PC-3 (cell line): ENCODE measurements around the gene LGI4. TPM values are rescaled to one million over a fixed set of nuclear protein-coding genes. Genes with fewer than 3 reads are reported as not detected.

Experiments
- ATAC-seq: fragments of 200-7000 bp; cut with Tn5 transposase; 2 replicates; pipeline ENCODE4 v1.9.1; 2020; ENCODE audit warnings: mild to moderate bottlenecking, moderate library complexity
- BruUV-seq: library from RNA; stranded (reverse); fragments of 400-500 nt; replicated peaks from 2 replicates; lab custom pipeline; 2021; lab: Mats Ljungman, UMichigan
- CTCF ChIA-PET: fragments of 300-600 bp; sonication (Branson Sonifier 250); formaldehyde crosslinking; loops from one replicate; lab custom pipeline; 2022; ENCODE audit warnings: antibody characterized with exemption; lab: Charles Lee
- POLR2A ChIA-PET: fragments of 300-600 bp; sonication (Branson Sonifier 250); formaldehyde crosslinking; loops from one replicate; lab custom pipeline; 2022; ENCODE audit warnings: antibody characterized with exemption; ENCODE audit not compliant: unreplicated experiment; lab: Charles Lee
- DNase-seq: peaks from one replicate; pipeline ENCODE4 v3.0.0-alpha.2; 2015
- H2AFZ ChIP-seq: fragments of 300-600 bp; sonication (generic); 2 replicates; pipeline ENCODE4 v1.6.0; 2016; ENCODE audit warnings: antibody characterized with exemption, low read length
- H3F3A ChIP-seq: fragments of 300-600 bp; sonication (generic); one replicate; pipeline ENCODE4 v1.6.0; 2017; ENCODE audit warnings: antibody characterized with exemption, low read length, control low read depth, mild to moderate bottlenecking; ENCODE audit not compliant: unreplicated experiment
- H3K27ac ChIP-seq: fragments of 300-600 bp; sonication (generic); 2 replicates; pipeline ENCODE4 v1.5.1; 2016; ENCODE audit warnings: mild to moderate bottlenecking, low read length
- H3K27me3 ChIP-seq: fragments of 300-600 bp; sonication (generic); 2 replicates; pipeline ENCODE4 v1.6.1; 2016; ENCODE audit warnings: low read length, mixed read lengths
- H3K36me3 ChIP-seq: fragments of 300-600 bp; sonication (generic); 2 replicates; pipeline ENCODE4 v1.6.1; 2016; ENCODE audit warnings: low read depth, mixed run types, low read length, mixed read lengths
- H3K4me1 ChIP-seq: fragments of 300-600 bp; sonication (generic); 2 replicates; pipeline ENCODE4 v1.5.1; 2016; ENCODE audit warnings: low read length; ENCODE audit not compliant: insufficient read depth
- H3K4me2 ChIP-seq: fragments of 300-600 bp; sonication (generic); 2 replicates; pipeline ENCODE4 v1.6.0; 2016; ENCODE audit warnings: low read length
- H3K4me3 ChIP-seq: fragments of 300-600 bp; sonication (generic); 2 replicates; pipeline ENCODE4 v1.5.1; 2016; ENCODE audit warnings: mild to moderate bottlenecking, low read length, mixed read lengths
- H3K79me2 ChIP-seq: fragments of 300-600 bp; sonication (generic); 2 replicates; pipeline ENCODE4 v1.6.1; 2017; ENCODE audit warnings: low read length, mixed read lengths
- H3K9ac ChIP-seq: fragments of 300-600 bp; sonication (generic); 2 replicates; pipeline ENCODE4 v1.6.0; 2016; ENCODE audit warnings: mild to moderate bottlenecking, low read length
- H3K9me2 ChIP-seq: fragments of 300-600 bp; sonication (generic); replicated peaks from 2 replicates; pipeline ENCODE4 v1.6.1; 2016; ENCODE audit warnings: mixed run types, low read length, mixed read lengths
- H3K9me3 ChIP-seq: fragments of 300-600 bp; sonication (generic); 2 replicates; pipeline ENCODE4 v1.6.1; 2016; ENCODE audit warnings: low read length, mixed read lengths
- H4K20me1 ChIP-seq: fragments of 300-600 bp; sonication (generic); 2 replicates; pipeline ENCODE4 v1.6.1; 2016; ENCODE audit warnings: low read length, mixed read lengths
- EZH2 ChIP-seq: fragments of 300-600 bp; sonication (generic); IDR thresholded peaks from one replicate; pipeline ENCODE4 v1.6.1; 2017; ENCODE audit warnings: antibody characterized with exemption, mild to moderate bottlenecking, low read length; ENCODE audit not compliant: unreplicated experiment
- EZH2phosphoT487 ChIP-seq: fragments of 300-600 bp; sonication (generic); IDR thresholded peaks from 2 replicates; pipeline ENCODE4 v1.6.1; 2018; ENCODE audit warnings: mild to moderate bottlenecking, antibody characterized with exemption, low read length, borderline replicate concordance
- intact Hi-C: fragments of 100-400 bp; cut with micrococcal nuclease; formaldehyde crosslinking; loops from 2 replicates; pipeline ENCODE4 v1.9.0; 2023
- total RNA-seq: library from RNA; depleted of rRNA; stranded (reverse); fragments of >200 nt; gene quantifications from 2 replicates; pipeline ENCODE4 v1.2.3, GENCODE V29; 2014
- TF ChIP-seq, protein P1 (sequence below): fragments of 300-600 bp; sonication (generic); conservative IDR thresholded peaks from 2 replicates; pipeline ENCODE4 v1.5.1; 2017; ENCODE audit warnings: antibody characterized with exemption, low read depth, mild to moderate bottlenecking, low read length

The LGI4 gene
- total RNA-seq, 1 experiment from 2014 or later = 0.22 TPM

DNA sequence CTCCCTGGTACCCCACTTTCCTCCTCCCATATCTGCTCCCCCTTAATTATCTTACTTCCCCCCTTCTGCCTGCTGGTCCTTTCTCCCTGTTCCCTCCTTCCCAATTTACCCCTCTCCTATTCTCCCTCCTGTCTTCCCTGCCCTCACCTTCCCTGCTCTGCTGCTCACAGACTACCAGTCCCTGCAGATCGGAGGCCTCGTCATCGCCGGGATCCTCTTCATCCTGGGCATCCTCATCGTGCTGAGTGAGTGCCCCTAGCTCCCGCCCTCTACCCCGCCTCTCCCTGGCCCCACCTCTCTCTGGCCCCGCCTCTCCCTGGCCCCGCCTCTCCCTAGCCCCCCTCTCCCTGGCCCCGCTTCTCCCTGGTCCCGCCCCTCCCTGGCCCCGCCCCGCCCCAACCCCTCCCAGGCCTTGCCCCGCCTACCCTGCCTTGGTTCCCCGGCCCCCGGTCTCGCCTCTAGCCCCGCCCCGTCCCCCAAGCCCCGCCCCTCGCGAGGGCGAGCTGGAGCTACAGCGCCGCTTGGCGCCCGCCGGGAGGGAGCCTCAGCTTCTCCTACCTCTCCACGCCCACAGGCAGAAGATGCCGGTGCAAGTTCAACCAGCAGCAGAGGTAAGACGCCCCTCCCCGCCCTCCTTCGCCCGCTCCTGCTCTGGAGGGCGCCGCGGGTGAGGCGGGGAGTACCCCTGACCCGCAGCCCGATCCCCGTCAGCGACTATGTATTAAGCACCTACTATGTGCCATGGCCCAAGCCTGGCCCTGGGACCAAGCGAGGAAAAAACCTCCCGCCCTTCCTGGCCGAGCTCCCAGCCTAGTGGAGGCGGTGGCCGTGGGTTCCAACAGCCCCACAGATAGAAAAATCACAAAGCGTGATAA, 6.3 kb upstream of the LGI4 start:
- BruUV-seq = no TSS peak
- CTCF ChIA-PET = interaction anchor here (0.6 to 1.3 kb wide), 8 partner anchors 13 to 303 kb away, joined by 3 to 15 read pairs (median 4); no protein-coding TSS in a partner anchor

GRCh38 chr19:35140207-35140961, 5.5 kb upstream of the LGI4 start:
- TF ChIP-seq, protein P1, sequence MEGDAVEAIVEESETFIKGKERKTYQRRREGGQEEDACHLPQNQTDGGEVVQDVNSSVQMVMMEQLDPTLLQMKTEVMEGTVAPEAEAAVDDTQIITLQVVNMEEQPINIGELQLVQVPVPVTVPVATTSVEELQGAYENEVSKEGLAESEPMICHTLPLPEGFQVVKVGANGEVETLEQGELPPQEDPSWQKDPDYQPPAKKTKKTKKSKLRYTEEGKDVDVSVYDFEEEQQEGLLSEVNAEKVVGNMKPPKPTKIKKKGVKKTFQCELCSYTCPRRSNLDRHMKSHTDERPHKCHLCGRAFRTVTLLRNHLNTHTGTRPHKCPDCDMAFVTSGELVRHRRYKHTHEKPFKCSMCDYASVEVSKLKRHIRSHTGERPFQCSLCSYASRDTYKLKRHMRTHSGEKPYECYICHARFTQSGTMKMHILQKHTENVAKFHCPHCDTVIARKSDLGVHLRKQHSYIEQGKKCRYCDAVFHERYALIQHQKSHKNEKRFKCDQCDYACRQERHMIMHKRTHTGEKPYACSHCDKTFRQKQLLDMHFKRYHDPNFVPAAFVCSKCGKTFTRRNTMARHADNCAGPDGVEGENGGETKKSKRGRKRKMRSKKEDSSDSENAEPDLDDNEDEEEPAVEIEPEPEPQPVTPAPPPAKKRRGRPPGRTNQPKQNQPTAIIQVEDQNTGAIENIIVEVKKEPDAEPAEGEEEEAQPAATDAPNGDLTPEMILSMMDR = no peak
- TF ChIP-seq EZH2phosphoT487 = no peak
- no peak for TF ChIP-seq EZH2

More for the DNA sequence above, 6.3 kb upstream of the LGI4 start:
- Histone ChIP-seq H3K9me2 (no peaks in the 10 kb centered on the region), H3K79me2 (no peaks in the 10 kb centered on the region), H3F3A (no peaks in the 10 kb centered on the region), H3K27ac (no peak overlapping the region), H3K27me3 (no peaks in the 10 kb centered on the region), H3K9ac (no peak overlapping the region), H4K20me1 (no peaks in the 10 kb centered on the region), H3K4me2 (peak overlapping the region; percentile 70), H3K4me3 (peak overlapping the region; percentile 43), H3K9me3 (no peaks in the 10 kb centered on the region), H3K36me3 (no peaks in the 10 kb centered on the region), H2AFZ (peak overlapping the region; percentile 61), H3K4me1 (0 out of 2 replicates have a peak, but pooled peaks cover 11% of the 10 kb centered on the region)
- POLR2A ChIA-PET = interaction anchor here (0.6 to 0.7 kb wide), 2 partner anchors 102 to 140 kb away, joined by 5 read pairs; no protein-coding TSS in a partner anchor
- ATAC-seq (peak; percentile 82), DNase-seq (peak; percentile 82)
- intact Hi-C loops = loop anchor here (5.0 to 10.0 kb wide), 2 partner anchors 74 to 104 kb away; partner anchors contain the start of gene LSR
- TF ChIP-seq EZH2 (no peak), EZH2phosphoT487 (no peak)
- TF ChIP-seq, protein P1 = peak; percentile 39; the same call in 1 of the 2 replicates

More at GRCh38 chr19:35140207-35140961, 5.5 kb upstream of the LGI4 start:
- ChIA-PET POLR2A (interaction anchor here (0.7 kb wide), 1 partner anchor 103 kb away, joined by 5 read pairs; no protein-coding TSS in a partner anchor), CTCF (interaction anchor here (0.6 to 1.3 kb wide), 5 partner anchors 14 to 96 kb away, joined by 3 to 8 read pairs (median 5); no protein-coding TSS in a partner anchor)
- Histone ChIP-seq H3F3A (no peaks in the 10 kb centered on the region), H3K79me2 (no peaks in the 10 kb centered on the region), H4K20me1 (no peaks in the 10 kb centered on the region), H3K4me1 (0 out of 2 replicates have a peak, but pooled peaks cover 9% of the 10 kb centered on the region), H3K9me2 (no peaks in the 10 kb centered on the region), H2AFZ (no peak overlapping the region), H3K9ac (no peak overlapping the region), H3K27ac (no peak overlapping the region), H3K27me3 (no peaks in the 10 kb centered on the region), H3K4me2 (no peak overlapping the region), H3K4me3 (no peak overlapping the region), H3K9me3 (no peaks in the 10 kb centered on the region), H3K36me3 (no peaks in the 10 kb centered on the region)
- ATAC-seq (no peak), DNase-seq (no peak)
- intact Hi-C loops = loop anchor here (5.0 to 10.0 kb wide), 2 partner anchors 73 to 104 kb away; partner anchors contain the start of gene LSR
- no TSS peak for BruUV-seq
